UCSD-AML1 (cell line): ENCODE measurements around the gene RASA1.

ENCODE experiments used
- DNase-seq: peaks from one replicate; lab custom pipeline; 2025; ENCODE audit not compliant: unreplicated experiment; lab: John Stamatoyannopoulos, UW

The RASA1 gene

GRCh38 chr5:87359106-87359505 is 91.4 kb downstream of the RASA1 start:
- no peak for DNase-seq

DNA sequence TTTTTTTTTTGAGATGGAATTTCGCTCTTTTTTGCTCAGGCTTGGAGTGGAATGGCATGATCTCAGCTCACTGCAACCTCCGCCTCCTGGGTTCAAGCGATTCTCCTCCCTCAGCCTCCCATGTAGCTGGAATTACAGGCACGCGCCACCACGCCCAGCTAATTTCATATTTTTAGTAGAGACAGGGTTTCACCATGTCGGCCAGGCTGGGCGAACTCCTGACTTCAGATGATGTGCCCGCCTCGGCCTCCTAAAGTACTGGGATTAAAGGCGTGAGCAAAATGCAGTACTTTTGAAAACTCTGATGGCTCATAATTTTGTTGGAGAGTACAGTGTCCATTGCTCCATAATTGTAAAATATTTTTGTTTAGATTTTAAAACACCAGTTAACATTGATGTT is 92.4 kb downstream of the RASA1 start:
- no peak for DNase-seq

- no peak for DNase-seq
Observed at GRCh38 chr5:87361031-87361445, 93.4 kb downstream of the RASA1 start.

- DNase-seq: no peak
Observed at GRCh38 chr5:87361536-87362213, 94.0 kb downstream of the RASA1 start.

DNA sequence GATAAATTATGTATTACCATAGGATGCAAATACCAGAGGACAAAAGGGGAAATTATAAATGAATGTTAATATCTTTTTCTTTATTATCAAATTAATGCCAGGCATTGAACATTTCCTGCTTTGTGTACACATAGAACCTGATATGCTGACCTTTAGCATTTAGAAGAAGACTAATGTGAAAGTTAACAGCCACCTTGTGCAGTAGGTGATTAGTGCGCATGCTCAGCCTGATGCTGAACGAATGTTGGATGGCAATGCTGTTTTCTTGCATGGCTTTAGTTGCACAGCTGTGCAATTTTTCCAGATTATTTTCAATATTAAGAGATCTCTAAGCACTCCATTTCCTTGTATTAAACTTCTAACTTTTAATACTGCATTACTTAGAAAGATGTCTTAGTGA is 99.6 kb downstream of the RASA1 start:
- DNase-seq: no peak

DNA sequence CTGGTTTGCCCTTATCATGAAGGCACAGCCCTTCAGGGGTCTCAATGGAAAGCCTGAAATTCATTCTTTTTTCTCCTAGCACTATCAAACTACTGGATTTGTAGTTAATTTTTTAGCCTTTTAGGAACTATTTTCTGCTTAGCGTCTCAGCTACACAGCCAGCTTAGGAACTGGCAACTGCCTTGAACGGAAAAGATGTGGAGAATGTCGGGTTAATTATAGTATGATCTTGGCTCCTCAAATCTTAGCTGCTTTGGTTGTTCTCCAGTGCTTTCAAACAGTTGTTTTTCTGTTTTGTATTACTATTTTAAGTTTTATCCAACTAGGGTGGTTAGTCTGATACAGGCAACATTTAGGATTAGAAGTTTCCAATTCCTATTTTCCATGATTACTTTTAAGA is 100.9 kb downstream of the RASA1 start:
- no peak for DNase-seq

- DNase-seq: no peak
Observed at GRCh38 chr5:87369431-87369830, 101.7 kb downstream of the RASA1 start.

DNA sequence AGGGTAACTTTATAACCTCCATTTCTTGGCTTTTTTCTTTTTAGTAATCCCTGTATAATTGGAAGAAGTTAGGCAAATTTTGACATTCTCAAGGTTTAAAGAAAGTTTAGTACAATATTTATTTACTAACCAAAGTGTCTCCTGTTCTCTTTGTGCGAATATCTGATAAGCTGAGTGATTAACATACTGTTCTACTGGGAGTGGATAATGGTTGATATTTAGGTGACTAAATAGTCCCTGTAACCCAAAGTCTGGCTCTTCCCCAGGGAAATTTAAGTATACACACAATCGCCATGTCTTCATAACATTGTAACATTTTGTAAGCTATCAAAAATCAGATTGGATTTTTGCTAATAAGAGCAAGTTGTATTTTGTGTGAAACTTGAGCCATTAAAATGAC is 105.0 kb downstream of the RASA1 start:
- DNase-seq: no peak

GRCh38 chr5:87382224-87382623 is 114.5 kb downstream of the RASA1 start:
- no peak for DNase-seq

GRCh38 chr5:87383216-87383615 is 115.5 kb downstream of the RASA1 start:
- no peak for DNase-seq

DNA sequence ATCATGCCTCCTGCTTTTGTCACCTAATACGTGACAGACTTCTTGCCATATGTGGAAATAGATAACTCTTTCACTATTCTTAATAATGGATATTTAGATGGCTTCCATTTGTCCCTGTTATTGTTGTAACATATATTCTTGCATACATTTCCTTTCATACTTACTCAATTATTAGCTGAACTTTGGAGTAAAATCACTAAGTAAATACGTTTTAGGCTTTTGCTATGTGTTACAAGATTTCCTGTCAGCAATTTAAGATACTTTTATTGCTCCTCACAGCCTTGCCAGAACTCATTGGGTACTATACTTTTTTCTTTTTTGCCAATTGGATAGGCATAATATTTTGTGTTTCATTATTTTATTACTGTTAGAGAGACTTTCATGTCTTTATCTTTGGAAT is 118.1 kb downstream of the RASA1 start:
- no peak for DNase-seq

DNA sequence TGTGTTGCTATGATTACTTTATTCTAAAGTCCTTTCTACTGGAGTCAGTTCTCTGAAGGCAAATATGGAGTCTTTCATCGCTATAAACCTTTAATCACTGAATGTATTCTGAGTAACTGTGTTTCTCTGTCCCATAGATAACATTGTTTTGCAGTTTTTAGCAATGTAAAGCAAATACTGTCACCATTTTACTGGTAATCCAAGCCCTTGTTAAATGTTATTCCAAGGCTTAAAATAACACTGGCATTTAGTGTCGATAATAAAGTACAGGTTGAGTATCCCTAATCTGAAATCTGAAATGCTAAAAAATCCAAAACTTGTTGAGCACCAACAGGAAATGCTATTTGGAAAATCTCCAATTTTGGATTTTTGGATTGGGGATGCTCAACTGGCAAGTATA is 120.4 kb downstream of the RASA1 start:
- DNase-seq: no peak

- DNase-seq: no peak
Observed at GRCh38 chr5:87389296-87390034, 121.8 kb downstream of the RASA1 start.

DNA sequence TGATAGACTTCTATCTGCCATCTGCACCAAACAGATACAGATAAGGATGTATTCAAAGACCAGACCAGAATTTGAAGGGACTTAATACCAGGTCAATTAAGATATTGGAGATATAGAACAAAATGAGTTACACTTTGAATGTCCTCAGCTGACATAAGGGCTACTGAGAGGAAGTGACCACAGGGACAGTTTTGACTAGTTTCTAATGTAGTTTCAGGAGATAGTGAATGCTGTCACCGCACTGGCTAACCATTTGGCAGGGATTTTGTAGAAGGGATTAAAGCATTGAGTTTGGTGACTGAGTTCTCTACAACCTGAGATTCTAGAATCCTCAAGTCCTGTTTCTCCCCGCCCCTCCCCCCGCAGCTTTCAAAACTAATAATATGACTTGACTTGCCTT is 122.4 kb downstream of the RASA1 start:
- no peak for DNase-seq

DNA sequence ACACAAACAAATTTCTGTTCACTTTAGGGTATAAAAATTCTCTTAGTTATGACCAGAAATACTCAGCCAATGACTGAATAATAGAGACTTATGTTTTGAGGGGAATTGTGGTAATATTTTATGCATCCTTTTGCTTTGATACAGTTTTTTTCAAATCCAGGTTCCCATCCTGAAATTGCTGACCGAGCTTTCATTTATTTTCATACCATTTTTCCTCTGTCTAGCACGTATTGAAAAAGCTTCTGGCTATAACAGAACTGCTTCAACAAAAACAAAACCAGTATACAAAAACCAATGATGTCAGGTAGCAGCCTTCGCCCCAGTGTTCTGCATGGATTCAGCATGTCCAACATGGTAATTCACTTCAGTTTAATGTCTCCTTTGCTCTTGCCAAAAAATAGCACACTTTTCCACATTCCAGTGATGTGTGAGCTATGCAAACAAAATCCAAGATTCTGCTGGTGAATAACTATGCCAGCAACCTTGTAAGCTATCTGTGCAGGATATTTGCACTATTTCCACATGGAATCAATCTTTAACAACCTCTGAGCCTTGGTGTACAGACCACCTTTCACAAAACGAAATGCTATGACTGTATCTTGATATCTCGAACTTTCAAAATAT is 123.0 kb downstream of the RASA1 start:
- no peak for DNase-seq

DNA sequence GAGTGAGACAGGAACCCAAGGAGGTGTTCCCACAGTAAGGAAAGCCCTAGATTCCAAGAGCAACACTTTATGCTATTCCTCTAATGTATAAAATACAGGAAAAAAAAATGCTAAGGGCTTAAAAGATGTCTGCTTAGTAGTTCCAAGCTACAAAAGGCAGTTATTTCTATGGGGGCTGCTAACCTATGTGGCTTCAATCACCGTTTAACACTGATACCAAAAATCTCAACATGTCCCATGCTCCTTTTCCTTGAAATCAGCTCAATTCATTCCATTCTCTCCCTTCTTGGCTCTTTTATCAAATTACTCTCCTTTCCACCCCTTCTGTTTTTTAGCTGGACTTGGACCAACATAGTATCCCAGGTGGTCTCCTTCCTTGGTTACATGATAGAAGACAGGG is 124.5 kb downstream of the RASA1 start:
- DNase-seq: no peak

DNA sequence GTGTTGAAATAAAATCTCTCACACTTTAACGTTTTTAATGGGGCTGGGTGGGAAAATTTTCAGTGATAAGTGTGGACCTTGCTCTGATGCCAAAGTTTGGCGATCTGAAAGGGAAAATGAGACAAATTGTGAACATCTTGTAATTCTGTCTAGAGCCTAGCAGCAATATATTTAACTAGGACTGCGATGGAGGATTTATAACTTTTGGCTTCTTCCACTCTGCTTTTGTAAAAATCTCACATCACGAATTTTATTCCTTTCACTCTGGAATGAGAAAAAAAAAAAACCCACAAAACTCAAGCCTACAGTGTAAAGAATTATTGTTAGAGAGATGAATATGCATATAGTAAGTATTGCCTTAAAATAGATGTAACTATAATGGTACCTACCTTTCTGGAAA is 125.1 kb downstream of the RASA1 start:
- DNase-seq: no peak

DNA sequence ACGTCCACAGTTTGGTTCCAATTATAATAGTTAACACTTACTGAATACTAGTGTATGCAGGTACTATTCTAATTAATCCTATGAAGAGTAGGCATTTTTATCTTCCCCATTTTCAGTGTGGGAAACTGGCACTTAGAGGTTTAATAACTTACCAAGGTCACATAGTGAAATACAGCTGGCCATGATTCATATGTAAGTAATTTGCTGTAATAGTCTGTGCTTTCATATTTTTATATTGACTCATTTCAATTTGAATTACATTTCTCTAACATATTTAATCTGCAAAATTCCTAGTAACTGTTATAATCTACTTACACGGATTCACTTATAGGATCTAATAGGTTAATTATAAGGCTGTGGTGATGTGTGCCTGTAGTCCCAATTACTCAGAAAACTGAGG is 125.6 kb downstream of the RASA1 start:
- no peak for DNase-seq

DNA sequence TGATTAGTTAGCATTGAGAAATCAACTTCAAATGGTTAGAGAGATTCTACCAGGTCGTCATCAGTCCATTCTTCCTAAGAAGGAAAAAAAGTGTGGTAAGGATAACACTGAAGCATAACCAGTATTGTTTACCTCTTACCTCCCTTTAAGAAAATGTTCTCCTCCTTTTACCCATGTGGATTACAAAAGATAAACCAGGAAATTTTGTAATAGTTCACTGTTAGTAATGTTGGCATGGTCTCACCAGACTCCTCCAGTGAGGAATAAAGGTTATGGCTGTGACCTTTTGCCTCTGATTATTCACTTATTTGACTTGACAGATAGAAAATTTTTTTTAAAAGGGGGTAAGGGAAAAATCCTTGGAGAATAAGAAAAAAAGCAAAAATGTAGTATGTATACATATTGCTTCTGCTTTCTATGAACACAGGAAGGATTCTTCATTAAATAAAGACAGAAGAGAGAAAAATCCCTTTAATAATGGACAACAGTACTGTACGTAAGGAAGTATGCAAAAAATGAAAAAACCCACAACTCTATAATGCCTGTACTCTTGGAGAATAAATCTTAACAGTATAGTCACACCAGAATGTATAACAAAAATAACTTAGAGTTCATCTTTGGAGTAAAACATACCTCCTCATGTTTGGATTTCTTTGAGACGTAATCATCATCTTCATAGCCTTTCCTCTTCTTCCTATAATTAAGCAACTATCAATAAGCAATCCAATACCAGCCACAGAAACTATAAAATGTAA is 126.9 kb downstream of the RASA1 start:
- DNase-seq: no peak

GRCh38 chr5:87398981-87399614 is 131.4 kb downstream of the RASA1 start:
- DNase-seq: no peak

DNA sequence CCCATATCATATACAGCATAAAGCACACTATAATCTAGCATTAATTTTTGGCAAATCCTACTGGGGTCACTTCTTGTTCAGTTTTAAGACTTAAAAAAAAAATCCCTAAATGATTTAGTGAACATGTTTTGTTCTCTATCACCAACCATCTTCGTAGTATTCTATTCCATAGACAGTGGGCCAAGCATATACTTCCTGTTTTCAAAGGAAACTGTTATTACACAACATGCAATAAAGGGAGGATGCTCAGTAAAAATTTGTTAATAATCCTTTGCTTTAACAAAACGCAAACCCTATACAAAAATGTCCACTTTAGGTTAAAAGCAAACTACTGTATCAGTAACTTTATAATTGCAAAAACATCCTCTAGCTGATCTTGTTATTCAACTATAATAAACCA is 132.0 kb downstream of the RASA1 start:
- DNase-seq: no peak
